HCT116 (cell line): Measurements from ENCODE around the gene MAPK1. TPM values are rescaled to one million over a fixed set of nuclear protein-coding genes. Genes with fewer than 3 reads are reported as not detected.

ENCODE experiments used
- ATAC-seq: fragments of 200-7000 bp; cut with Tn5 transposase; 2 replicates; pipeline ENCODE4 v1.9.1; 2020; ENCODE audit warnings: mild to moderate bottlenecking, moderate library complexity
- BruUV-seq: library from RNA; stranded (reverse); fragments of 400-500 nt; replicated peaks from 2 replicates; lab custom pipeline; 2021; lab: Mats Ljungman, UMichigan
- CTCF ChIA-PET: fragments of 300-600 bp; sonication (Branson Sonifier 250); formaldehyde crosslinking; loops from one replicate; lab custom pipeline; 2021; ENCODE audit warnings: antibody characterized with exemption; lab: Charles Lee
- POLR2A ChIA-PET: fragments of 300-600, 350-600 bp; sonication (Branson Sonifier 250); formaldehyde crosslinking; loops from one replicate; lab custom pipeline; 2021; ENCODE audit warnings: antibody characterized with exemption; lab: Charles Lee
- RAD21 ChIA-PET, 2 experiments: fragments of 300-600 bp; sonication (Branson Sonifier 250); formaldehyde crosslinking; loops; one replicate each; lab custom pipeline; 2023; ENCODE audit warnings: low total read pairs in 2 of 2; ENCODE audit not compliant: uncharacterized antibody in 2 of 2, unreplicated experiment in 2 of 2, low non-redundant PET in 1 of 2; lab: Charles Lee
- DNase-seq: peaks from one replicate; pipeline ENCODE4 v3.0.0-alpha.2; 2010; ENCODE audit warnings: low read depth, low spot score
- H2AFZ ChIP-seq: fragments of 200-600 bp; shearing (Covaris generic), sonication (generic); 2 replicates; pipeline ENCODE4 v1.6.1; 2017; ENCODE audit warnings: low read depth, mixed run types, mixed read lengths, antibody characterized with exemption, low read length; ENCODE audit not compliant: poor library complexity, severe bottlenecking
- H3K27ac ChIP-seq: 2 replicates; pipeline ENCODE4 v1.5.1; 2012; ENCODE audit warnings: low read depth, low read length
- H3K27me3 ChIP-seq: fragments of 200-600 bp; sonication (generic); 2 replicates; pipeline ENCODE4 v1.6.1; 2016; ENCODE audit warnings: mixed run types, low read length, mixed read lengths; ENCODE audit not compliant: insufficient read depth
- H3K36me3 ChIP-seq, 2 experiments: fragments of 200-500 bp in 1 of 2; fragments of 200-600 bp in 1 of 2; sonication (Bioruptor generic) in 1 of 2; sonication (generic) in 1 of 2; 2 replicates each; pipeline versions ENCODE4 v1.5.1 to v1.6.1; 2014 to 2016; ENCODE audit warnings: low read length in 2 of 2, inconsistent platforms in 1 of 2, mixed read lengths in 1 of 2, mixed run types in 1 of 2; ENCODE audit not compliant: insufficient read depth in 2 of 2, control insufficient read depth in 1 of 2
- H3K4me1 ChIP-seq, 2 experiments: fragments of 200-600 bp in 1 of 2; sonication (generic) in 1 of 2; 2 replicates each; pipeline versions ENCODE4 v1.5.1 to v1.6.1; 2012 to 2017; ENCODE audit warnings: low read length in 2 of 2, inconsistent platforms in 1 of 2, mild to moderate bottlenecking in 1 of 2, mixed read lengths in 1 of 2, mixed run types in 1 of 2, moderate library complexity in 1 of 2; ENCODE audit not compliant: insufficient read depth in 2 of 2, control insufficient read depth in 1 of 2
- H3K4me2 ChIP-seq: fragments of 200-600 bp; sonication (generic); 2 replicates; pipeline ENCODE4 v1.6.1; 2017; ENCODE audit warnings: mixed run types, low read length, mixed read lengths
- H3K4me3 ChIP-seq, 2 experiments: fragments of 200-600 bp in 1 of 2; sonication (generic) in 1 of 2; replicated peaks in 1 of 2; 2 replicates each; pipeline ENCODE4 v1.5.1; 2011 to 2016; ENCODE audit warnings: low read length in 2 of 2, control low read depth in 1 of 2, low read depth in 1 of 2, mild to moderate bottlenecking in 1 of 2, mixed read lengths in 1 of 2, mixed run types in 1 of 2
- H3K79me2 ChIP-seq: fragments of 200-600 bp; sonication (generic); 2 replicates; pipeline ENCODE4 v1.6.1; 2017; ENCODE audit warnings: mild to moderate bottlenecking, mixed run types, low read length, moderate library complexity, mixed read lengths; ENCODE audit not compliant: insufficient read depth
- H3K9ac ChIP-seq: fragments of 200-600 bp; sonication (generic); 2 replicates; pipeline ENCODE4 v1.6.1; 2016; ENCODE audit warnings: low read length, mixed read lengths
- H3K9me2 ChIP-seq: fragments of 200-600 bp; sonication (generic), shearing (Covaris generic); 2 replicates; pipeline ENCODE4 v1.6.1; 2017; ENCODE audit warnings: mixed run types, mild to moderate bottlenecking, moderate library complexity; ENCODE audit not compliant: insufficient read depth
- H3K9me3 ChIP-seq, 2 experiments: fragments of 200-500 bp in 1 of 2; fragments of 200-600 bp in 1 of 2; sonication (Bioruptor generic) in 1 of 2; sonication (generic) in 1 of 2; 2 replicates each; pipeline ENCODE4 v1.6.1; 2014 to 2017; ENCODE audit warnings: low read length in 2 of 2, mixed read lengths in 2 of 2, inconsistent platforms in 1 of 2, low read depth in 1 of 2, mild to moderate bottlenecking in 1 of 2, mixed run types in 1 of 2, moderate library complexity in 1 of 2; ENCODE audit not compliant: control insufficient read depth in 1 of 2, insufficient read depth in 1 of 2
- H4K20me1 ChIP-seq: fragments of 200-600 bp; sonication (generic), shearing (Covaris generic); 2 replicates; pipeline ENCODE4 v1.6.1; 2017; ENCODE audit warnings: mixed run types, mild to moderate bottlenecking, moderate library complexity; ENCODE audit not compliant: insufficient read depth
- ATF3 ChIP-seq: IDR thresholded peaks from 2 replicates; pipeline ENCODE4 v1.6.1; 2012
- POLR2A ChIP-seq: IDR thresholded peaks from 2 replicates; pipeline ENCODE4 v1.7.0; 2011; ENCODE audit warnings: borderline replicate concordance; ENCODE audit not compliant: insufficient read depth, insufficient read length; ENCODE audit errors: extremely low read depth
- RAD21 ChIP-seq: IDR thresholded peaks from 2 replicates; pipeline ENCODE4 v1.6.1; 2012; ENCODE audit warnings: low read depth, mild to moderate bottlenecking
- REST ChIP-seq: IDR thresholded peaks from 2 replicates; pipeline ENCODE4 v1.6.1; 2012; ENCODE audit warnings: low read depth
- SIN3A ChIP-seq: IDR thresholded peaks from 2 replicates; pipeline ENCODE4 v1.6.1; 2012; ENCODE audit warnings: low read depth
- SP1 ChIP-seq: IDR thresholded peaks from 2 replicates; pipeline ENCODE4 v1.6.1; 2012; ENCODE audit warnings: low read depth
- TCF7L2 ChIP-seq: IDR thresholded peaks from 2 replicates; pipeline ENCODE4 v1.7.0; 2011; ENCODE audit warnings: borderline replicate concordance, inconsistent platforms; ENCODE audit not compliant: insufficient read depth, insufficient read length; ENCODE audit errors: extremely low read depth
- YY1 ChIP-seq: IDR thresholded peaks from 2 replicates; pipeline ENCODE4 v1.6.1; 2011; ENCODE audit warnings: low read length, low read depth, moderate library complexity, mild to moderate bottlenecking; ENCODE audit not compliant: insufficient replicate concordance; ENCODE audit errors: extremely low read depth
- ZFX ChIP-seq: fragments of 450-650 bp; IDR thresholded peaks from 2 replicates; pipeline ENCODE4 v1.6.1; 2017
- ZNF274 ChIP-seq: fragments of 200-500 bp; sonication (Bioruptor generic); IDR thresholded peaks from 2 replicates; pipeline ENCODE4 v1.6.1; 2014; ENCODE audit warnings: mild to moderate bottlenecking, low read depth, low read length, inconsistent platforms
- intact Hi-C: fragments of 100-400 bp; cut with micrococcal nuclease; formaldehyde crosslinking; loops from 2 replicates; pipeline ENCODE4 v1.10.0; 2022
- total RNA-seq: library from RNA; stranded (reverse); gene quantifications from one replicate; pipeline ENCODE4 v1.2.1, GENCODE V29; 2021; ENCODE audit not compliant: unreplicated experiment

Gene MAPK1
- total RNA-seq, 1 experiment from 2014 or later = 137 TPM

- ATAC-seq (no peak), DNase-seq (no peak)
- Histone ChIP-seq H3K9me2 (no peaks in the 10 kb centered on the region), H3K27me3 (no peaks in the 10 kb centered on the region), H3K36me3 (no peaks in the 10 kb centered on the region), H2AFZ (no peak overlapping the region), H3K4me1 (no peaks in the 10 kb centered on the region), H3K9ac (no peak overlapping the region), H4K20me1 (peaks cover 47% of the 10 kb centered on the region; the same call in 1 of the 2 replicates), H3K4me2 (no peak overlapping the region), H3K9me3 (no peaks in the 10 kb centered on the region), H3K27ac (no peak overlapping the region), H3K4me3 (no peak overlapping the region), H3K79me2 (peaks cover 100% of the 10 kb centered on the region)
- ChIA-PET RAD21 (no interaction called here), POLR2A (interaction anchor here (0.6 kb wide), 1 partner anchor 32 kb away, joined by 3 read pairs; no protein-coding TSS in a partner anchor), CTCF (no interaction called here)
- BruUV-seq = no TSS peak
- intact Hi-C loops = no loop called here
- TF ChIP-seq YY1 (no peak), ZFX (no peak), ATF3 (no peak), POLR2A (no peak), REST (no peak), RAD21 (no peak), SP1 (no peak), SIN3A (no peak), TCF7L2 (no peak), ZNF274 (no peak)
These were observed 9.2 kb downstream of the MAPK1 start for GRCh38 chr22:21858025-21858764.
